IMR-90 (cell line): ENCODE measurements around the gene RNGTT. TPM values are rescaled to one million over a fixed set of nuclear protein-coding genes. Genes with fewer than 3 reads are reported as not detected.

Experiments
- ATAC-seq: fragments of 200-7000 bp; cut with Tn5 transposase; 2 replicates; pipeline ENCODE4 v1.9.1; 2020; ENCODE audit warnings: low read depth, mild to moderate bottlenecking, moderate library complexity
- BruUV-seq: library from RNA; stranded (reverse); fragments of 400-500 nt; replicated peaks from 2 replicates; lab custom pipeline; 2021; lab: Mats Ljungman, UMichigan
- CTCF ChIA-PET: fragments of 300-600 bp; formaldehyde crosslinking; extraction: SDS; loops from one replicate; lab custom pipeline; 2021; ENCODE audit warnings: antibody characterized with exemption; lab: Yijun Ruan, JAX
- POLR2A ChIA-PET: fragments of 300-600 bp; sonication (Branson Sonifier 250); formaldehyde crosslinking; loops from one replicate; lab custom pipeline; 2022; ENCODE audit warnings: antibody characterized with exemption; ENCODE audit not compliant: unreplicated experiment; lab: Charles Lee
- DNase-seq: peaks from one replicate; pipeline ENCODE4 v3.0.0; 2013
- H2AFZ ChIP-seq: replicated peaks from 2 replicates; pipeline ENCODE3; 2013; ENCODE audit warnings: low read length, mild to moderate bottlenecking; ENCODE audit not compliant: poor library complexity
- H2AK5ac ChIP-seq: 2 replicates; pipeline ENCODE4 v1.6.1; 2013; ENCODE audit warnings: low read depth, low read length, inconsistent platforms
- H2AK9ac ChIP-seq: replicated peaks from 2 replicates; pipeline ENCODE3; 2013; ENCODE audit warnings: mild to moderate bottlenecking, low read depth, low read length, moderate library complexity; ENCODE audit not compliant: poor library complexity
- H2BK120ac ChIP-seq: 2 replicates; pipeline ENCODE4 v1.6.1; 2013; ENCODE audit warnings: low read depth, low read length, inconsistent platforms
- H2BK15ac ChIP-seq: 3 replicates; pipeline ENCODE4 v1.6.1; 2013; ENCODE audit warnings: low read depth, low read length, inconsistent platforms
- H2BK20ac ChIP-seq: 2 replicates; pipeline ENCODE4 v1.6.1; 2013; ENCODE audit warnings: low read depth, mild to moderate bottlenecking, inconsistent platforms, low read length, moderate library complexity
- H2BK5ac ChIP-seq: 2 replicates; pipeline ENCODE4 v1.6.1; 2013; ENCODE audit warnings: mild to moderate bottlenecking, low read depth, low read length, inconsistent platforms; ENCODE audit not compliant: poor library complexity, severe bottlenecking
- H3K14ac ChIP-seq: replicated peaks from 2 replicates; pipeline ENCODE4 v1.6.1; 2013; ENCODE audit warnings: low read depth, low read length, inconsistent platforms
- H3K18ac ChIP-seq: 2 replicates; pipeline ENCODE4 v1.6.1; 2013; ENCODE audit warnings: low read depth, low read length, control low read depth
- H3K23ac ChIP-seq: 2 replicates; pipeline ENCODE4 v1.6.1; 2013; ENCODE audit warnings: low read depth, low read length, inconsistent platforms
- H3K27ac ChIP-seq: 2 replicates; pipeline ENCODE4 v1.5.1; 2013; ENCODE audit warnings: mild to moderate bottlenecking, control low read depth, low read length; ENCODE audit not compliant: insufficient read depth
- H3K27me3 ChIP-seq: 2 replicates; pipeline ENCODE4 v1.6.1; 2013; ENCODE audit warnings: low read length; ENCODE audit not compliant: control insufficient read depth, insufficient read depth
- H3K36me3 ChIP-seq: 2 replicates; pipeline ENCODE4 v1.6.1; 2013; ENCODE audit warnings: low read length, mixed read lengths; ENCODE audit not compliant: control insufficient read depth, insufficient read depth
- H3K4ac ChIP-seq: 2 replicates; pipeline ENCODE4 v1.6.1; 2013; ENCODE audit warnings: low read depth, low read length, inconsistent platforms
- H3K4me1 ChIP-seq: 2 replicates; pipeline ENCODE4 v1.6.1; 2013; ENCODE audit warnings: low read length, mixed read lengths; ENCODE audit not compliant: control insufficient read depth, insufficient read depth
- H3K4me2 ChIP-seq: 2 replicates; pipeline ENCODE4 v1.6.1; 2013; ENCODE audit warnings: low read depth, mild to moderate bottlenecking, control low read depth, low read length, moderate library complexity
- H3K4me3 ChIP-seq: 2 replicates; pipeline ENCODE4 v1.5.1; 2013; ENCODE audit warnings: low read depth, mild to moderate bottlenecking, control low read depth, low read length, moderate library complexity; ENCODE audit not compliant: insufficient read depth
- H3K56ac ChIP-seq: 2 replicates; pipeline ENCODE4 v1.6.1; 2013; ENCODE audit warnings: low read length, inconsistent platforms; ENCODE audit not compliant: insufficient read depth; ENCODE audit errors: extremely low read depth
- H3K79me1 ChIP-seq, 2 experiments: 2 replicates each; pipeline ENCODE4 v1.6.1; 2013; ENCODE audit warnings: low read length in 2 of 2, inconsistent platforms in 1 of 2, low read depth in 1 of 2
- H3K9ac ChIP-seq: 2 replicates; pipeline ENCODE4 v1.6.1; 2013; ENCODE audit warnings: low read depth, low read length, control low read depth
- H3K9me1 ChIP-seq: 2 replicates; pipeline ENCODE4 v1.6.1; 2013; ENCODE audit warnings: low read length, inconsistent platforms; ENCODE audit not compliant: insufficient read depth
- H3K9me3 ChIP-seq: 2 replicates; pipeline ENCODE4 v1.6.1; 2013; ENCODE audit warnings: low read length; ENCODE audit not compliant: control insufficient read depth, insufficient read depth
- H4K20me1 ChIP-seq: 2 replicates; pipeline ENCODE4 v1.6.1; 2013; ENCODE audit warnings: low read length, inconsistent platforms; ENCODE audit not compliant: insufficient read depth
- H4K5ac ChIP-seq: 2 replicates; pipeline ENCODE4 v1.6.1; 2013; ENCODE audit warnings: mild to moderate bottlenecking, low read depth, low read length, control low read depth
- H4K8ac ChIP-seq, 2 experiments: 2 replicates each; pipeline ENCODE4 v1.6.1; 2013; ENCODE audit warnings: low read depth in 2 of 2, low read length in 2 of 2, control low read depth in 1 of 2, inconsistent platforms in 1 of 2
- H4K91ac ChIP-seq: 2 replicates; pipeline ENCODE4 v1.6.1; 2013; ENCODE audit warnings: low read depth, low read length, inconsistent platforms; ENCODE audit not compliant: insufficient read depth
- BHLHE40 ChIP-seq: fragments of 150-350 bp; IDR thresholded peaks from 2 replicates; pipeline ENCODE4 v1.6.1; 2016; ENCODE audit warnings: mild to moderate bottlenecking, low read depth, low read length
- CEBPB ChIP-seq: IDR thresholded peaks from 2 replicates; pipeline ENCODE4 v1.6.1; 2012; ENCODE audit warnings: low read depth, low read length, improper control_type of control experiment
- CHD1 ChIP-seq: IDR thresholded peaks from 2 replicates; pipeline ENCODE4 v1.6.1; 2012; ENCODE audit warnings: low read depth, low read length, improper control_type of control experiment
- FOS ChIP-seq: fragments of 150-350 bp; IDR thresholded peaks from 2 replicates; pipeline ENCODE4 v1.6.1; 2016; ENCODE audit warnings: low read depth, low read length
- MAFK ChIP-seq: IDR thresholded peaks from 2 replicates; pipeline ENCODE4 v1.6.1; 2012; ENCODE audit warnings: low read depth, low read length, improper control_type of control experiment
- MAZ ChIP-seq: IDR thresholded peaks from 2 replicates; pipeline ENCODE4 v1.6.1; 2012; ENCODE audit warnings: low read depth, mild to moderate bottlenecking, low read length, improper control_type of control experiment, moderate library complexity, borderline replicate concordance
- MXI1 ChIP-seq: IDR thresholded peaks from 2 replicates; pipeline ENCODE4 v1.6.1; 2012; ENCODE audit warnings: low read depth, mild to moderate bottlenecking, low read length, moderate library complexity, borderline replicate concordance
- NFE2L2 ChIP-seq: fragments of 150-350 bp; IDR thresholded peaks from 2 replicates; pipeline ENCODE4 v1.6.1; 2016; ENCODE audit warnings: low read depth, mild to moderate bottlenecking, low read length
- POLR2A ChIP-seq: IDR thresholded peaks from 2 replicates; pipeline ENCODE4 v1.6.1; 2012; ENCODE audit warnings: mild to moderate bottlenecking, low read depth, low read length
- RAD21 ChIP-seq: IDR thresholded peaks from 2 replicates; pipeline ENCODE4 v1.6.1; 2012; ENCODE audit warnings: low read length, improper control_type of control experiment
- RCOR1 ChIP-seq: IDR thresholded peaks from 2 replicates; pipeline ENCODE4 v1.6.1; 2012; ENCODE audit warnings: mild to moderate bottlenecking, low read length, improper control_type of control experiment; ENCODE audit not compliant: insufficient replicate concordance
- RFX5 ChIP-seq: IDR thresholded peaks from 2 replicates; pipeline ENCODE4 v1.8.0; 2012; ENCODE audit warnings: low read depth, mild to moderate bottlenecking, low read length, moderate library complexity
- SMC3 ChIP-seq: fragments of 150-350 bp; IDR thresholded peaks from 2 replicates; pipeline ENCODE4 v1.6.1; 2016; ENCODE audit warnings: low read depth, mild to moderate bottlenecking, antibody characterized with exemption, low read length, moderate library complexity
- dilution Hi-C: fragments of 300-500 bp; cut with HindIII; formaldehyde crosslinking; loops from one replicate; pipeline ENCODE4 v1.14.3; 2018; ENCODE audit warnings: low sequenced_read_pairs; ENCODE audit not compliant: unreplicated experiment
- in situ Hi-C: fragments of 300-500 bp; cut with MboI; formaldehyde crosslinking; loops from 3 replicates; pipeline ENCODE4 v1.14.3; 2019; ENCODE audit warnings: low sequenced_read_pairs, inconsistent platforms, mixed read lengths
- intact Hi-C: fragments of 100-400 bp; cut with micrococcal nuclease; formaldehyde crosslinking; loops from 2 replicates; pipeline ENCODE4 v1.10.0; 2022
- polyA plus RNA-seq, 3 experiments: library from polyadenylated mRNA; depleted of rRNA; stranded (reverse); fragments of >200 nt; gene quantifications; 2 replicates each; pipeline ENCODE4 v1.2.3, GENCODE V29; 2012; ENCODE audit warnings: low replicate concordance in 1 of 3
- total RNA-seq: library from RNA; depleted of rRNA; stranded (reverse); fragments of >200 nt; gene quantifications from 2 replicates; pipeline ENCODE4 v1.2.3, GENCODE V29; 2012
- TF ChIP-seq, protein P1 (sequence below): fragments of 150-350 bp; IDR thresholded peaks from 2 replicates; pipeline ENCODE4 v1.6.1; 2017; ENCODE audit warnings: mild to moderate bottlenecking, antibody characterized with exemption, low read length, low read depth
- TF ChIP-seq, protein P2 (sequence below): conservative IDR thresholded peaks from 2 replicates; pipeline ENCODE4 v1.5.1; 2012; ENCODE audit warnings: mild to moderate bottlenecking, low read depth, low read length, improper control_type of control experiment
- TF ChIP-seq, protein P3 (sequence below): fragments of 150-350 bp; IDR thresholded peaks from 2 replicates; pipeline ENCODE4 v1.6.1; 2016; ENCODE audit warnings: low read depth, mild to moderate bottlenecking, low read length, moderate library complexity, borderline replicate concordance

RNGTT gene
- total and polyA plus RNA-seq, 2 of the 4 experiments (the other 2 are of a cell fraction), result 5.4 to 21.7 TPM

DNA sequence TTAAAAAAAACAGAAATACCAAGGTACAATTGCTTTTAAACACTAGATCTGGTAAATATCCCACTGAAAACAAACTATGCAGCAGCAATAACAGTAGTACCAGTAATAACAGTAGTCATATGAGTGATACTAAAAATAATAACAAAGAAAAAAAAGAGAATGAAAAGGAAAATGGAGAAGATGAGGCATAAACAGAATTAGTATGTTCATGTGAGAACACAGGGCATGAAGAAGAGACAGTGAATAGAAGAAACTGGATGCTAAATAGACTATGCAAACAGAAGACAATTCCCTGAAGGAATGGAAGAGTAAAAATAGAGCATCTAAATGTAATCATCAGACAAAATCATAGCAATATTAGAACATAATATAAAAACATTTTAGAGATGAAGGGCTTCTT lies 121.1 kb downstream of the RNGTT start:
- H3K4me3 ChIP-seq, result no peak overlapping the region
- H3K14ac ChIP-seq, result no peak overlapping the region
- peaks cover 3% of the 10 kb centered on the region for H3K4me1 ChIP-seq
- H3K79me1 ChIP-seq, result peaks cover 4 to 8% of the 10 kb centered on the region in 2 experiments; a peak in 2 of 4 replicates
- no TSS peak for BruUV-seq
- H4K8ac ChIP-seq, result peak overlapping the region in 1 of 2 experiments; percentile 47; a peak in 1 of 4 replicates
- no peaks in the 10 kb centered on the region for H4K20me1 ChIP-seq
- in situ Hi-C loops (no loop called here), dilution Hi-C loops (no loop called here), intact Hi-C loops (no loop called here)
- no peak overlapping the region for H3K4ac ChIP-seq
- no peak overlapping the region for H2BK15ac ChIP-seq
- no peak for ATAC-seq
- H4K91ac ChIP-seq, result no peak overlapping the region
- POLR2A ChIA-PET, result no interaction called here
- H3K9me3 ChIP-seq, result no peaks in the 10 kb centered on the region
- H3K18ac ChIP-seq, result no peak overlapping the region
- no peak for DNase-seq
- H2AFZ ChIP-seq, result no peak overlapping the region
- H3K9me1 ChIP-seq, result peaks cover 3% of the 10 kb centered on the region; the same call in 1 of the 2 replicates
- peak overlapping the region; percentile 95; the same call in 1 of the 2 replicates for H2BK120ac ChIP-seq
- no peak overlapping the region for H3K9ac ChIP-seq
- H2BK5ac ChIP-seq, result peak overlapping the region; percentile 20
- H2BK20ac ChIP-seq, result no peak overlapping the region
- no peak overlapping the region for H2AK5ac ChIP-seq
- no peak overlapping the region for H3K56ac ChIP-seq
- no peak overlapping the region for H3K27ac ChIP-seq
- CTCF ChIA-PET, result interaction anchor here (0.7 to 0.9 kb wide), 2 partner anchors 13 to 26 kb away, joined by 3 read pairs; no protein-coding TSS in a partner anchor
- H3K23ac ChIP-seq, result no peak overlapping the region
- H3K36me3 ChIP-seq, result 0 out of 2 replicates have a peak, but pooled peaks cover 1% of the 10 kb centered on the region
- TF ChIP-seq MAZ, result no peak
- TF ChIP-seq RFX5, result no peak
- TF ChIP-seq SMC3, result no peak
- TF ChIP-seq, protein P1, sequence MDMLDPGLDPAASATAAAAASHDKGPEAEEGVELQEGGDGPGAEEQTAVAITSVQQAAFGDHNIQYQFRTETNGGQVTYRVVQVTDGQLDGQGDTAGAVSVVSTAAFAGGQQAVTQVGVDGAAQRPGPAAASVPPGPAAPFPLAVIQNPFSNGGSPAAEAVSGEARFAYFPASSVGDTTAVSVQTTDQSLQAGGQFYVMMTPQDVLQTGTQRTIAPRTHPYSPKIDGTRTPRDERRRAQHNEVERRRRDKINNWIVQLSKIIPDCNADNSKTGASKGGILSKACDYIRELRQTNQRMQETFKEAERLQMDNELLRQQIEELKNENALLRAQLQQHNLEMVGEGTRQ, result no peak
- TF ChIP-seq CEBPB, result no peak
- TF ChIP-seq MXI1, result no peak
- TF ChIP-seq BHLHE40, result no peak
- TF ChIP-seq NFE2L2, result no peak
- TF ChIP-seq, protein P2, sequence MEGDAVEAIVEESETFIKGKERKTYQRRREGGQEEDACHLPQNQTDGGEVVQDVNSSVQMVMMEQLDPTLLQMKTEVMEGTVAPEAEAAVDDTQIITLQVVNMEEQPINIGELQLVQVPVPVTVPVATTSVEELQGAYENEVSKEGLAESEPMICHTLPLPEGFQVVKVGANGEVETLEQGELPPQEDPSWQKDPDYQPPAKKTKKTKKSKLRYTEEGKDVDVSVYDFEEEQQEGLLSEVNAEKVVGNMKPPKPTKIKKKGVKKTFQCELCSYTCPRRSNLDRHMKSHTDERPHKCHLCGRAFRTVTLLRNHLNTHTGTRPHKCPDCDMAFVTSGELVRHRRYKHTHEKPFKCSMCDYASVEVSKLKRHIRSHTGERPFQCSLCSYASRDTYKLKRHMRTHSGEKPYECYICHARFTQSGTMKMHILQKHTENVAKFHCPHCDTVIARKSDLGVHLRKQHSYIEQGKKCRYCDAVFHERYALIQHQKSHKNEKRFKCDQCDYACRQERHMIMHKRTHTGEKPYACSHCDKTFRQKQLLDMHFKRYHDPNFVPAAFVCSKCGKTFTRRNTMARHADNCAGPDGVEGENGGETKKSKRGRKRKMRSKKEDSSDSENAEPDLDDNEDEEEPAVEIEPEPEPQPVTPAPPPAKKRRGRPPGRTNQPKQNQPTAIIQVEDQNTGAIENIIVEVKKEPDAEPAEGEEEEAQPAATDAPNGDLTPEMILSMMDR, result no peak
- TF ChIP-seq, protein P3, sequence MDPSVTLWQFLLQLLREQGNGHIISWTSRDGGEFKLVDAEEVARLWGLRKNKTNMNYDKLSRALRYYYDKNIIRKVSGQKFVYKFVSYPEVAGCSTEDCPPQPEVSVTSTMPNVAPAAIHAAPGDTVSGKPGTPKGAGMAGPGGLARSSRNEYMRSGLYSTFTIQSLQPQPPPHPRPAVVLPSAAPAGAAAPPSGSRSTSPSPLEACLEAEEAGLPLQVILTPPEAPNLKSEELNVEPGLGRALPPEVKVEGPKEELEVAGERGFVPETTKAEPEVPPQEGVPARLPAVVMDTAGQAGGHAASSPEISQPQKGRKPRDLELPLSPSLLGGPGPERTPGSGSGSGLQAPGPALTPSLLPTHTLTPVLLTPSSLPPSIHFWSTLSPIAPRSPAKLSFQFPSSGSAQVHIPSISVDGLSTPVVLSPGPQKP, result no peak
- TF ChIP-seq MAFK, result no peak
- TF ChIP-seq POLR2A, result no peak
- no peak for TF ChIP-seq CHD1
- TF ChIP-seq FOS, result no peak
- no peak for TF ChIP-seq RCOR1
- no peak for TF ChIP-seq RAD21
- no peak overlapping the region for H2AK9ac ChIP-seq
- H4K5ac ChIP-seq, result no peak overlapping the region
- H3K27me3 ChIP-seq, result no peaks in the 10 kb centered on the region
- no peak overlapping the region for H3K4me2 ChIP-seq
